ENCODE data around the gene ATF3.

DNA sequence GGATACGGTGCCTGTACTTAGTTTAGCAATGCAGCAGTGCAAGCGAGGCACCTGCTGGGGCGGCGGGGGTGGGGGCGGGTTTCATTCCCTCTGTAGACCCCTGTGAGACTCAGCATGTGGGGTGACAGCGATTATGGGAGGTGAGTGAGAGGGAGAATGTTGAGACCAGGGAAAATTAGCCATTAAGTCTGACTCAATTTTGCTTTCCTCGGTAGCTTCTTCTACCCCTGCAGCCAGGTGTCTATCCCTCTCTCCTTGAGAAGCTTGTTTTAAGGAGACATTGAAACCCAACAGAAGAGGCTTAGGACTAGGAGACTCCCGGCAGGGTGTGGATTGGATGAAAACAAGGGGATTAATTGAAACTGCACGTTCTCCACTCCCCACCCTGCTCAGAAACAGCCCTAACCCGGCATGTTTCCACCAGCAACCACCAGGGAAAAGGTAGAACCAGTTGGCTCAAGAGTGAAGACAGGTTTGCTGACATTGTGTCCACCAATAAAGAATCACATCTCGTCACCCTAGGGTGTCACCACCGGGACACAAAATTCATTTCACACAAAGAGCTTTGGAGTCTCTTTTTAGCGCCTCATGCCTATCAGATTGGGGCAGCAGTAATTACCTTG lies 20.6 kb upstream of the ATF3 start:
- TF ChIP-seq, protein P1, sequence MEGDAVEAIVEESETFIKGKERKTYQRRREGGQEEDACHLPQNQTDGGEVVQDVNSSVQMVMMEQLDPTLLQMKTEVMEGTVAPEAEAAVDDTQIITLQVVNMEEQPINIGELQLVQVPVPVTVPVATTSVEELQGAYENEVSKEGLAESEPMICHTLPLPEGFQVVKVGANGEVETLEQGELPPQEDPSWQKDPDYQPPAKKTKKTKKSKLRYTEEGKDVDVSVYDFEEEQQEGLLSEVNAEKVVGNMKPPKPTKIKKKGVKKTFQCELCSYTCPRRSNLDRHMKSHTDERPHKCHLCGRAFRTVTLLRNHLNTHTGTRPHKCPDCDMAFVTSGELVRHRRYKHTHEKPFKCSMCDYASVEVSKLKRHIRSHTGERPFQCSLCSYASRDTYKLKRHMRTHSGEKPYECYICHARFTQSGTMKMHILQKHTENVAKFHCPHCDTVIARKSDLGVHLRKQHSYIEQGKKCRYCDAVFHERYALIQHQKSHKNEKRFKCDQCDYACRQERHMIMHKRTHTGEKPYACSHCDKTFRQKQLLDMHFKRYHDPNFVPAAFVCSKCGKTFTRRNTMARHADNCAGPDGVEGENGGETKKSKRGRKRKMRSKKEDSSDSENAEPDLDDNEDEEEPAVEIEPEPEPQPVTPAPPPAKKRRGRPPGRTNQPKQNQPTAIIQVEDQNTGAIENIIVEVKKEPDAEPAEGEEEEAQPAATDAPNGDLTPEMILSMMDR (IDR thresholded peaks at IDR 0.05), result no peak
- no peak for TF ChIP-seq POLR2A (IDR thresholded peaks at IDR 0.05)
